SK-N-MC (cell line): ENCODE results near the gene MAGI3.

Source experiments
- EZH2 ChIP-seq: fragments of 200-600 bp; sonication (generic); IDR thresholded peaks from one replicate; pipeline ENCODE4 v1.6.1; 2017; ENCODE audit warnings: antibody characterized with exemption
- POLR2AphosphoS5 ChIP-seq: IDR thresholded peaks from 2 replicates; pipeline ENCODE4 v1.6.1; 2012; ENCODE audit warnings: mild to moderate bottlenecking, low read depth, low read length, borderline replicate concordance

DNA sequence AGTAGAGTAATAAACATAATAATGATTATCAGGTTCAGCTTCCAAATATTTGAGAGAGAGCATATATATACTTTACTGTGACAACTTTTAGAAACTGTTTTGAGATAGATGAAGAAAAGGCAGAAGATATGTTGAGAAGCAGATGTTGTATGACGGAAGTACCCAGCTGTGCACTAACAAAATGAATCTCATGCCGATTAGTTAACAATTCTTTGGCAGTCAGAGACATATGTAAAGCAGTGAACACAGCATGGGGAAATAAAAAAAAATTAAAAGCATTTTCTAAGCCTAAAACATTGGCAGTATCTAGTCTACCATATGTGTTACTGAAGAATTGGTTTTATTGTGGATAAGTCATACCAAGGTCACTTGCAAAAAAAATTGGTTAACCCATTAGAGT is 51.8 kb downstream of the MAGI3 start:
- TF ChIP-seq POLR2AphosphoS5 = peak; percentile 62; the same call in 1 of the 2 replicates
- no peak for TF ChIP-seq EZH2
